GM18502 (cell line): Measurements from ENCODE around the gene CHST1.

Experiments used
- ATAC-seq: cut with Tn5 transposase; IDR thresholded peaks from one replicate; pipeline ENCODE4 v1.9.1; 2021; ENCODE audit warnings: mild to moderate bottlenecking; ENCODE audit not compliant: unreplicated experiment, poor library complexity

CHST1 gene

GRCh38 chr11:45610627-45611026 is 54.8 kb downstream of the CHST1 start:
- ATAC-seq, result no peak

- ATAC-seq, result no peak
Measured at GRCh38 chr11:45609902-45610301, 55.5 kb downstream of the CHST1 start.

DNA sequence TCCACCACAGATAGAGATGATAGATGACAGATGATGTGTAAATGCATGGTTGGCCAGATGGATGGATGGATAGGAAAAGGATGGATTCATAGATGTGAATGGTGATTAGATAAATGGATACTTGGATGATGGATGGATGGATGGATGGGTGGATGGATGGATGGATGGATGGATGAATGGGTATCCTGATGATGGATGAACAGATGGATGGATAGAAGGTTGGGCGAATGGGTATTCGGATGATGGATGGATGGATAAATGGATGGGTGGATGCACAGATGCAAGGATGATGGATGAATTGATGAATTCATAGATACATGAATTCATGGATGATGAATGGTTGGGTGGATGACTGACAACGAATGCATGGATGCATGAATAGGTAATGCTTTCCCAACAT is 56.1 kb downstream of the CHST1 start:
- ATAC-seq, result no peak

DNA sequence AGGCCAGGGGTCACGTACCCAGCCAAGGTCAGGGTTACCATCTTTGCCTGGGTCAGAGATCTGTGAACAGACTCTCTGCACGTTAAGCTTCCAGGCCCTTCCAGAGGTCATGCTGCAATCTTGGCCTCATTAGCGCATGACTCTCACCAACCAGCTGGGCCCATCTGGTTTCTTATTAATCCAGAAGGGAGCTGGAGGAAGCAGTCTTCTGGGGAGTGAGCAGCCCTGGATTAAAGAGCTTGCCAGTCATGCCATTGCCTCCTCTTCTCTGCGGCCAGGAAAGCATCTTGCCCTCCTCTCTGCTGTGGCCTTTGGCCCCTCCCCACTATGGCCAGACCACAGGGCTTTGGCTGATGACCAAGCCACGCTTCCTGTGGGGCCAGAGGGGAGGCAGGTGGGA is 57.4 kb downstream of the CHST1 start:
- ATAC-seq, result no peak

DNA sequence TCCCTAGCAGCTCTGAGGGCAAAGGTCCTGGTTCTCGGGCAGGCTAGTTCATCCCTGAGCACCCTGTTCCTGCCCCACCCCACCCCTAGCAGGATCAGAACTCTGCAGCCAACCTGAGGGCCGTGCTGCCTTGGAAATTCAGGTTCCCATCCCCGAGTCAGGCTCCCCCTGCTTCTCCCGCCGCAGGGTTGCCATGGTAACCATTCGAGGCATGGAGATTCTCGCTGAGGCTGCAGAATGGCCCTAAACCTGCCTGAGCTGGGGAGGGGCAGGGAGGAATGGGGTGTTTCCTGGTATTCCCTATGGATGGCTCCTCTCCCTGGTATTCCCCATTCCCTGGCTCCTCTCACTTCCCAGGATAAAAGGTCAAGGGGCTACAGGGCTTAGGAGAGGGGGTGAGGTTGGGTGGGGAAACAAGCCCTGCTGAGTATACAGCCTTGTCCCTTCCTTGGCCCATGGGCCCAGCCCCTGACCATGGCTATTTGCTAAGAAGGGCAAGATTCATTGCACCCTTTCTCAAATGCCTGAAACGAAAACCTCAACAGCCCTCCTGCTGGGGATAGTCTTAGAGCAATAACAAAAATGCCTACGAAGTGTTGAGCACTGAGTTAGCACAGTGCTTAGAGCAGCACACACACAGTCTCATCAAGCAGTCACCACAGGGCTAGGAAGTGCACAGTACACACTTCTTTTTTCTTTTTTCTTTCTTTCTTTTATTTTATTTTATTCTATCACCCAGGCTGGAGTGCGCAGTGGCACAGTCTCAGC is 58.7 kb downstream of the CHST1 start:
- ATAC-seq, result no peak

DNA sequence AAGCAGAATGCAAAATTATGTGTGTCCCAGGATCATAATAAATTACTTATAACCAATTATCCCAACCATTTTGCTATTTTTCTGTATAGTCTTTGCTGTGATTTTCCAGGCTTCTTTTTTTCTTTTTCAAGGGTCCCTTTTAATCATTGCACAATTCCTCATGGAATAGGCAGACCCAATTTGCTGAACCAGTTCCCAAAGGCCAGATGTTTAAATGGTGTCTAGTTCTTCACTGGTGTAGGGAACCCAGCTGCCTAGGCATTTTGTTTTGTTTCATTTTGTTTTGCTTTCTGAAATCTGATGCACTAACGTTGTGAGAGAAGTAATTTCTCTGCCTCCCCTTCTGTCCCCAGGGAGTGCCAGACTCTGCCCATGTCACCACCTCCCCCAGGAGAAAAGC is 60.4 kb downstream of the CHST1 start:
- no peak for ATAC-seq

DNA sequence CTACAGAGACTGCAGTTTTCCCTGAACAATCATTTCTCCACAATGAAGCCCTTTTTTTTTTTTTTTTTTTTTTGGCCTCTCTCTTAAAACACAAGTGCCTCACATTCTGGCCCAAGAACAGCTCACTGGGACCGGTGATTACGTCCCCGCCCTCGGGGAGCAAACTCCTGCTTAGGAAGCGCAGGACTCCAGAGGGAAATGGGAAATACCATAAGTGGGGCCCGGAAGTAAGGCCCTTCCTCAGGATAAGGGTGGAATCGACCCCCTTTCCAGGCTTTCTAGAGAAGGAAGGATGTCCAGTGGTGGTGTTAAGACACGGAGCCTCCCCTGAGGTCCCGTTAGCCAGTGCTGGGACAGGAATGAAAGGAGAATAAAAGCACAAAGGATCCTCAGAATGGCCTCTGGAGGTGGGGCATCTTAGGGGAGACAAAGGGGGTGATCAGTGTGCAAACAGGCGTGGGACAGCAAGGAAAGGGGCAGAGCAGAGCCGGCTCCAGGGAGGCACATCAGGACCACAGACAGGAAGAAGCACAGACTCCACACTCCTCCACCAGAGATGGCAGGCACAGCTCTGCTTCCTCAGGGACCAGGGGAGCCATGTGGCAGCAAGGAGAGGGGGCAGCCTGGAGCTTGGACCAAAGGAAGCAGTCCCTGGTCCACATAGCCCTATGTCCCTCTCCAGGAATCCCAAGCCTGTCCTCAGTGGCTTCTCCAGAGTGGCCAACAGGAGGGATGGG is 61.3 kb downstream of the CHST1 start:
- ATAC-seq, result no peak

DNA sequence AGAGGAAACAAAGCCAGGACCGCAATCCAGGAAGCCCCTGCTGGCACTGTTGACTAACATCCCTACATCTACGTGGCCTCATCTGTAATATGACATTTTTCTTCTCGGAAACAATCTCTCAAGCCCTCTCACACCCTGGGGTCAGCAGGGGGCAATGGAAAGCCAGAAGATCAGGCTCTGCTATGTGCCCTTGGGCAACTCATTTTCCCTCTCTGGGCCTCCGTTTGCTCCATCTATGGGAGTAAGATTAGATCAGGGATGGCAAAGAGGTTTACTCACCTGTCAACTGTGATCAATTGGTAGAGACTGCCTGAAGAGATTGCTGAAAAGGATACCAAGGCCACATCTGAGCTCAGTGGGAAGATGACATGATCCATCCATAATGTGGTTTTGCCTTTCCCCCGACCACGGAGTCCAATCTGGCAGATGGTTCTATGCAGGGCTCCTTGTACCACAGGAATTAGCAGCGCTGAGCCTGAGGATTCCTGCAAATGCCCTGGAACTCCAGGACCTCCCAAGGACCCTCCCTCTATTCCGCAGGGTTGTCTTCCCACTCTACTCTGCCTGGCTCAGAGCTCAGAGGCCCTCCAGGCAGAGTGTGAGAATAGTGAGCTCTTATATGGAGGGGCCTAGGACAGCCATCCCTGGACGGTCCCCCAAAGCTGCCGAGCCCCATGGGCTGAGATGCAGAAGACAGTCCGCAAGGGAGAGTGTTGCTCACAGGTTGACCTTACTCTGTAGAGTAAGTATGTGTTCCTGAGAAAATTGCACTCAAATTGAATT is 66.1 kb downstream of the CHST1 start:
- ATAC-seq, result no peak
